GM12891 (cell line): ENCODE results near the gene GMNN.
"Not testable (repeated sequence)": the region's sequence is repeated elsewhere in the genome, so short reads cannot be mapped to it uniquely, and the experiment has no call there.

Experiments
- POLR2A ChIP-seq: IDR thresholded peaks from 2 replicates; pipeline ENCODE4 v1.6.1; 2011; ENCODE audit warnings: low read depth, low read length, control low read depth
- POLR2AphosphoS5 ChIP-seq: IDR thresholded peaks from 2 replicates; pipeline ENCODE4 v1.6.1; 2011; ENCODE audit warnings: low read depth, low read length, control low read depth
- SPI1 ChIP-seq: IDR thresholded peaks from 2 replicates; pipeline ENCODE4 v1.6.1; 2011; ENCODE audit warnings: low read depth, low read length, control low read depth
- TAF1 ChIP-seq: IDR thresholded peaks from 2 replicates; pipeline ENCODE4 v1.6.1; 2011; ENCODE audit warnings: low read depth, low read length, control low read depth

- TF ChIP-seq POLR2AphosphoS5, POLR2A, SPI1, TAF1: not testable (repeated sequence)
These were observed 43.1 kb upstream of the GMNN start for GRCh38 chr6:24731456-24732134.
